ENCODE data around the gene PIGN. TPM values are rescaled to one million over a fixed set of nuclear protein-coding genes. Genes with fewer than 3 reads are reported as not detected.

The PIGN gene
- total RNA-seq, 1 donor from 2014 or later: 29.4 TPM

DNA sequence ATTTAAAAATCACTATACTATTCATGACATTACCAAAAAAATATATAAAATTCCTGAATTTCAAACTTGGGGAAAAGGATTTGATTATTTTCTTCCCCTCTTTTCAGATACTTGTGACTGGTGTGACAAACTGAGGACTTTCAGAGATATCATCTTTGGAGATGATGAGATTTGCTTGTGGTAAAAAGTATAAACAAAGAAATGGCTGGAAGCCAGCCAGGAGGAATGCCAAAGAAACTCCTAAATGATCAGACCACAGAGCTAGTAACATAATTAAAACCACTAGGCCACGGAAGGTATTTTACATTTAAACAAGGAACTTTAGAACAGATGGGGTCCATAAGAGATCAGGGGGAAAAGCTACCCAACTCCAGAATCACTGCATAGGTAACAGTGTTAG, 58.7 kb downstream of the PIGN start:
- intact Hi-C loops (cut with micrococcal nuclease): no loop called here
- no peaks in the 10 kb centered on the region for H3K27me3 Mint-ChIP-seq (ENCODE audit: low read depth)
- H3K4me1 Mint-ChIP-seq (ENCODE audit: low read depth): peaks cover 7% of the 10 kb centered on the region
- H3K36me3 Mint-ChIP-seq (ENCODE audit: low read depth): peaks cover 5% of the 10 kb centered on the region
- no peak overlapping the region for H3K4me3 Mint-ChIP-seq (ENCODE audit: low read depth)
- H3K27ac Mint-ChIP-seq: no peak overlapping the region
- DNase-seq (ENCODE audit: low spot score): no peak
- no peaks in the 10 kb centered on the region for H3K9me3 Mint-ChIP-seq

GRCh38 chr18:62126737-62127136, 60.1 kb downstream of the PIGN start:
- intact Hi-C loops (cut with micrococcal nuclease): no loop called here
- H3K27me3 Mint-ChIP-seq (ENCODE audit: low read depth): no peaks in the 10 kb centered on the region
- H3K27ac Mint-ChIP-seq: no peak overlapping the region
- no peak overlapping the region for H3K4me3 Mint-ChIP-seq (ENCODE audit: low read depth)
- H3K9me3 Mint-ChIP-seq: no peaks in the 10 kb centered on the region
- peaks cover 7% of the 10 kb centered on the region for H3K4me1 Mint-ChIP-seq (ENCODE audit: low read depth)
- no peak for DNase-seq (ENCODE audit: low spot score)
- H3K36me3 Mint-ChIP-seq (ENCODE audit: low read depth): peaks cover 5% of the 10 kb centered on the region

- Mint-ChIP-seq H3K27me3 (ENCODE audit: low read depth) (no peaks in the 10 kb centered on the region), H3K4me1 (ENCODE audit: low read depth) (peaks cover 7% of the 10 kb centered on the region), H3K4me3 (ENCODE audit: low read depth) (no peak overlapping the region), H3K36me3 (ENCODE audit: low read depth) (peaks cover 2% of the 10 kb centered on the region), H3K27ac (no peak overlapping the region), H3K9me3 (no peaks in the 10 kb centered on the region)
- intact Hi-C loops (cut with micrococcal nuclease): no loop called here
- no peak for DNase-seq (ENCODE audit: low spot score)
Measured at GRCh38 chr18:62125702-62126101, 61.2 kb downstream of the PIGN start.

DNA sequence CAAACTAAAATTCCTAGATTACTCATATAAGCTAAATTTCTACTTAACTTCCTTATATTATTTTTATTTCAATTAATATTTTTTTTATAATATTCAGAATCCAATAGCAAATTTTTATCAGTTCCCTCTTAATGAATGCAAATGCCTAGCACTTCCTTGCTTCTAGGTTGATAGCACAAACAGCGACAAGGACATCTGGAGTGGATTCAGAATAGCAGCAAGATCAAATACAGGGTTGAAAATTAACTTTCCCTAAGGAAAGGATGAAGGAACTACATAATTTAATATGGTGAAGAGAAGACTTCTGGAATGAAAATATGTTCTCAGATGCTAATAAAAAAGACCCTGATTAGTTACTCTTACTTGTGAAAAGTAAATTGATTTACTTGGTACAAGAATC, 64.5 kb downstream of the PIGN start:
- no peak for DNase-seq (ENCODE audit: low spot score)
- Mint-ChIP-seq H3K27me3 (ENCODE audit: low read depth) (no peaks in the 10 kb centered on the region), H3K9me3 (no peaks in the 10 kb centered on the region), H3K4me1 (ENCODE audit: low read depth) (peaks cover 4% of the 10 kb centered on the region), H3K27ac (no peak overlapping the region), H3K4me3 (ENCODE audit: low read depth) (no peak overlapping the region), H3K36me3 (ENCODE audit: low read depth) (peaks cover 10% of the 10 kb centered on the region)
- intact Hi-C loops (cut with micrococcal nuclease): no loop called here

- intact Hi-C loops (cut with micrococcal nuclease): no loop called here
Measured at GRCh38 chr18:62119884-62120283, 67.0 kb downstream of the PIGN start.

GRCh38 chr18:62118328-62118727, 68.5 kb downstream of the PIGN start:
- no peaks in the 10 kb centered on the region for H3K4me1 Mint-ChIP-seq (ENCODE audit: low read depth)

More at GRCh38 chr18:62119884-62120283, 67.0 kb downstream of the PIGN start:
- no peak overlapping the region for H3K4me3 Mint-ChIP-seq (ENCODE audit: low read depth)
- H3K27me3 Mint-ChIP-seq (ENCODE audit: low read depth): no peaks in the 10 kb centered on the region
- H3K9me3 Mint-ChIP-seq: no peaks in the 10 kb centered on the region
- H3K27ac Mint-ChIP-seq: no peak overlapping the region
- peaks cover 10% of the 10 kb centered on the region for H3K36me3 Mint-ChIP-seq (ENCODE audit: low read depth)
- no peaks in the 10 kb centered on the region for H3K4me1 Mint-ChIP-seq (ENCODE audit: low read depth)
- no peak for DNase-seq (ENCODE audit: low spot score)

DNA sequence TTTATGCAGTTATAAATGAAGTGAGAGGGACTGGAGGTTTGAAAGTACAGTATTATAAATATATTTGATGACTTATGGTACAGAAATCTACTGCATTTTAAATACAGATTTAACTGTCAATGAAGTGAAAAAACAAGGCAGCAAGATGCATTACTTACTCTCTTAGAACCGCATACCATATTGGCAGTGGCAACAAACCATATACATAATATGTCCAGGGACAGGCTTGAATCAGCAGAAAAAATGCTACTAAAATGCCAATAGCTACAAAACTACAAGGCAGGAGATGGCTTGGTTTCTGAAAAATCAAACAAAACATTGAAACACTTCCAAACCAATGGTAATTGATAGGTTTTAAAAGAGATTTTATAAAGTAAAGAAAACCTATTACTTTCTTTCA, 77.2 kb downstream of the PIGN start:
- Mint-ChIP-seq H3K4me1 (ENCODE audit: low read depth) (peaks cover 4% of the 10 kb centered on the region), H3K27ac (no peak overlapping the region), H3K4me3 (ENCODE audit: low read depth) (no peak overlapping the region), H3K36me3 (ENCODE audit: low read depth) (peaks cover 7% of the 10 kb centered on the region), H3K9me3 (no peaks in the 10 kb centered on the region), H3K27me3 (ENCODE audit: low read depth) (no peaks in the 10 kb centered on the region)
- intact Hi-C loops (cut with micrococcal nuclease): no loop called here
- no peak for DNase-seq (ENCODE audit: low spot score)

More at GRCh38 chr18:62118328-62118727, 68.5 kb downstream of the PIGN start:
- H3K9me3 Mint-ChIP-seq: no peaks in the 10 kb centered on the region
- H3K27ac Mint-ChIP-seq: no peak overlapping the region
- no peak overlapping the region for H3K4me3 Mint-ChIP-seq (ENCODE audit: low read depth)
- H3K27me3 Mint-ChIP-seq (ENCODE audit: low read depth): no peaks in the 10 kb centered on the region
- intact Hi-C loops (cut with micrococcal nuclease): no loop called here
- no peak for DNase-seq (ENCODE audit: low spot score)
- H3K36me3 Mint-ChIP-seq (ENCODE audit: low read depth): peaks cover 10% of the 10 kb centered on the region

- H3K27ac Mint-ChIP-seq: no peak overlapping the region
- H3K4me3 Mint-ChIP-seq (ENCODE audit: low read depth): no peak overlapping the region
- H3K36me3 Mint-ChIP-seq (ENCODE audit: low read depth): peaks cover 7% of the 10 kb centered on the region
- H3K9me3 Mint-ChIP-seq: no peaks in the 10 kb centered on the region
- intact Hi-C loops (cut with micrococcal nuclease): no loop called here
- no peaks in the 10 kb centered on the region for H3K27me3 Mint-ChIP-seq (ENCODE audit: low read depth)
- no peak for DNase-seq (ENCODE audit: low spot score)
- H3K4me1 Mint-ChIP-seq (ENCODE audit: low read depth): peaks cover 5% of the 10 kb centered on the region
Measured at GRCh38 chr18:62107881-62108280, 79.0 kb downstream of the PIGN start.

DNA sequence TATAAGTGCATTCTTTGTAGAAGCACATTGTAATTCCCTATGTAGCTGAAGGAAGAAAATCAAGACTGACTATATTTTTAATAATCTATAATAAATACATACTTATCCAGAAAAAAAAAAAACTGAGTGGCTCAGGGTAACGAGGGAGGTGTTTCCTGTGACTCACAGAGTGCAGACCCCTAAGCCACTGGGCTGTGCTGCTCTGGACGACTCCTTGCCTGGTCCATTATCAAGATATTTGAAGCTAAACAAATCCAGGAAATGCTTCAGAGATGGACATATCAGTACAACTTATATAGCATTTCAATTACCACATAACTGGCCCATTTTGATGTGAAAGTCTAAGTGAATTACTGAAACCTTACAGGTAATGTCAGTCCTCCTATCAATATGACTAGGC, 80.6 kb downstream of the PIGN start:
- no peak overlapping the region for H3K4me3 Mint-ChIP-seq (ENCODE audit: low read depth)
- no peak overlapping the region for H3K27ac Mint-ChIP-seq
- intact Hi-C loops (cut with micrococcal nuclease): no loop called here
- DNase-seq (ENCODE audit: low spot score): no peak
- peaks cover 15% of the 10 kb centered on the region for H3K4me1 Mint-ChIP-seq (ENCODE audit: low read depth)
- H3K27me3 Mint-ChIP-seq (ENCODE audit: low read depth): no peaks in the 10 kb centered on the region
- H3K36me3 Mint-ChIP-seq (ENCODE audit: low read depth): peaks cover 13% of the 10 kb centered on the region
- H3K9me3 Mint-ChIP-seq: no peaks in the 10 kb centered on the region

DNA sequence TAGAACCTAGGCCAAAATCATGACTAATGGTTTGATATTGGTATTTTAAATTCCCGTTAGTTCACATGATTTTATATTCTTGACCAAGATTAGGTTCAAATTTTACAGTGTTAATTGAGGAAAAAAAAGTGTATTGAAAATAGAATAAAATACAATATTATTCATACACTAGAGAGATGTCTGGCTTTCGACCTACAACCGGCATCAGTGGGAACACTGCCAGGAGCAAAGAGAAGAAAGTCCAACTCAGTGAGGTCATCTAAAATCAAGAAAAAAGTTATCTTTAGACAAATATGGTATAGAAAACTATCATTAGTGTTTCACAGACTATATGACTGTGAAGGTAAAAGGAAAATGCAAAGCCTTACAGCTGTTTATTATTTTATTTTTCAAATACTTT, 81.5 kb downstream of the PIGN start:
- Mint-ChIP-seq H3K27ac (no peak overlapping the region), H3K4me3 (ENCODE audit: low read depth) (no peak overlapping the region), H3K4me1 (ENCODE audit: low read depth) (peaks cover 17% of the 10 kb centered on the region), H3K36me3 (ENCODE audit: low read depth) (peaks cover 20% of the 10 kb centered on the region), H3K27me3 (ENCODE audit: low read depth) (no peaks in the 10 kb centered on the region), H3K9me3 (no peaks in the 10 kb centered on the region)
- intact Hi-C loops (cut with micrococcal nuclease): no loop called here
- no peak for DNase-seq (ENCODE audit: low spot score)

DNA sequence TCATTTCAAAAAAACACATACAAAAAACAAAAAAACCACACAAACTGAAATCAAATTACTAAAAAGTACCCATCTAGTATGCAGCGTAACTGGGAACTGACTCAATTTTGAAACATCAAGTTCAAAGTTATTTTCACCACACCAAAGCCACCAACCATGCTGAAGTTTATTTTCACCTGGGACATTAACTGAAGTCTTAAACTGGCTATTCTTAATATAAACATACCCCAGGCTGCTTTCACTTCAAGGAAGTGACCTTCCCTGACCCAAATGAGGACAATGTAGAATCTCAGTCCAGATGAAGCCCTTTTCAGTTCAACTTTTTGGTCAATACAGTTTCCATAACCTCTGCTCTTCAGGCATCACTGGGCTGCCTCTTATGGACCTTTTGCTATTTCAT, 84.6 kb downstream of the PIGN start:
- H3K27ac Mint-ChIP-seq: no peak overlapping the region
- peaks cover 24% of the 10 kb centered on the region for H3K4me1 Mint-ChIP-seq (ENCODE audit: low read depth)
- peaks cover 21% of the 10 kb centered on the region for H3K9me3 Mint-ChIP-seq
- DNase-seq (ENCODE audit: low spot score): no peak
- H3K27me3 Mint-ChIP-seq (ENCODE audit: low read depth): no peaks in the 10 kb centered on the region
- peaks cover 46% of the 10 kb centered on the region for H3K36me3 Mint-ChIP-seq (ENCODE audit: low read depth)
- no peak overlapping the region for H3K4me3 Mint-ChIP-seq (ENCODE audit: low read depth)
- intact Hi-C loops (cut with micrococcal nuclease): no loop called here

GRCh38 chr18:62101321-62101721, 85.5 kb downstream of the PIGN start:
- H3K36me3 Mint-ChIP-seq (ENCODE audit: low read depth): peaks cover 42% of the 10 kb centered on the region
- H3K27ac Mint-ChIP-seq: no peak overlapping the region
- H3K4me3 Mint-ChIP-seq (ENCODE audit: low read depth): no peak overlapping the region

DNA sequence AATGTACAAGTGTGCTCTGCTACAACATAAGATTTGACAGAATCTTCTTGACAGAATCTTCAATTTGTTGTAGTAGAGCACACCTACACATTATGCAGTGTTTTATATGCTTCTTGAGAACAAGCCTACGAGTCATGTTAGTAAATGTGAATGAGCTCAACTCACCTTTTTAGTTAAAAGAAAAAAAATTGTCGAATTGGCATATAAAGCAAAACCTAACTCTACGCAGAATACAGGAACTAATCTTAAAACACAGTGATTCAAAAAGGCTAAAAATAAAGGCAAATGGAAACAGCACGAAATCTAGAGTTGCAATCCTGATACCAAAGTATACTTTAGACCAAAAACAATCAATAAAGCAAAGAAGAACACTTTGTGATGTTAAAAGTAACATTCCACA, 87.9 kb downstream of the PIGN start:
- Mint-ChIP-seq H3K4me3 (ENCODE audit: low read depth) (no peak overlapping the region), H3K4me1 (ENCODE audit: low read depth) (peaks cover 25% of the 10 kb centered on the region), H3K27ac (no peak overlapping the region), H3K9me3 (peaks cover 21% of the 10 kb centered on the region), H3K27me3 (ENCODE audit: low read depth) (no peaks in the 10 kb centered on the region), H3K36me3 (ENCODE audit: low read depth) (peaks cover 49% of the 10 kb centered on the region)
- intact Hi-C loops (cut with micrococcal nuclease): no loop called here
- DNase-seq (ENCODE audit: low spot score): no peak

More at GRCh38 chr18:62101321-62101721, 85.5 kb downstream of the PIGN start:
- intact Hi-C loops (cut with micrococcal nuclease): no loop called here
- no peak for DNase-seq (ENCODE audit: low spot score)
- no peaks in the 10 kb centered on the region for H3K27me3 Mint-ChIP-seq (ENCODE audit: low read depth)
- peaks cover 20% of the 10 kb centered on the region for H3K4me1 Mint-ChIP-seq (ENCODE audit: low read depth)
- H3K9me3 Mint-ChIP-seq: peaks cover 21% of the 10 kb centered on the region

DNA sequence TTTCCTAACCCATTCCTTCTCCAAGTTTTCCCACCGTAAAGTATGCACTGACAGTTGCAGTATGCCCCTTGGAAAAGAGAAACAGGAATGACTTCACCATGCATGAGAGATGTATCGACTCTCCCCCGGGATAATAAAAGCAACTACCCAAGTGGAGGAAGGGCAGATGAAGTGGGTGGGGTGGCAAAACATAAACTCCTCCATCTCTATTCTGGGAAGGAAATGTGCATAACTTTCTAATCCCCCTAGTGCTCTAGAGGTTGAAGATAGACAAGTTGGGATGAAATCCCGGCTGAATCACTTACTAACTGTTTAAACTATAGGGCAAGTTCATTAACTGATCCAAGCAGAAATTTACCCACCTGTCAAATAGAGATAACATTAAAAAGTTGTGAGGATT, 89.2 kb downstream of the PIGN start:
- DNase-seq (ENCODE audit: low spot score): no peak
- intact Hi-C loops (cut with micrococcal nuclease): no loop called here
- Mint-ChIP-seq H3K9me3 (peaks cover 21% of the 10 kb centered on the region), H3K36me3 (ENCODE audit: low read depth) (peaks cover 49% of the 10 kb centered on the region), H3K27me3 (ENCODE audit: low read depth) (no peaks in the 10 kb centered on the region), H3K27ac (no peak overlapping the region), H3K4me1 (ENCODE audit: low read depth) (peaks cover 23% of the 10 kb centered on the region), H3K4me3 (ENCODE audit: low read depth) (no peak overlapping the region)

Measured in activated T-helper 2 cell treated with anti-CD3 and anti-CD28 coated beads, Interferon-gamma antibody, Interleukin-2, Interleukin-4, amounts not matched to agents 10 μg/mL and 5 μg/mL and 100 μg/mL, durations not matched to agents 14 hours and 24 hours and 36 hours (primary cell).